Neural cell (in vitro differentiated cells): ENCODE data around the gene GYS2.

Experiments used
- CTCF ChIP-seq: fragments of 450-650 bp; IDR thresholded peaks from 2 replicates; pipeline ENCODE4 v1.5.1; 2014; ENCODE audit warnings: antibody characterized with exemption, mild to moderate bottlenecking, moderate library complexity; ENCODE audit not compliant: poor library complexity, severe bottlenecking
- EZH2 ChIP-seq: fragments of 200-600, 300-800 bp; shearing (Covaris generic), sonication (generic); IDR thresholded peaks from 2 replicates; pipeline ENCODE4 v1.6.1; 2014; ENCODE audit warnings: antibody characterized with exemption, low read length, borderline replicate concordance, mild to moderate bottlenecking; ENCODE audit not compliant: insufficient read depth, poor library complexity, severe bottlenecking

DNA sequence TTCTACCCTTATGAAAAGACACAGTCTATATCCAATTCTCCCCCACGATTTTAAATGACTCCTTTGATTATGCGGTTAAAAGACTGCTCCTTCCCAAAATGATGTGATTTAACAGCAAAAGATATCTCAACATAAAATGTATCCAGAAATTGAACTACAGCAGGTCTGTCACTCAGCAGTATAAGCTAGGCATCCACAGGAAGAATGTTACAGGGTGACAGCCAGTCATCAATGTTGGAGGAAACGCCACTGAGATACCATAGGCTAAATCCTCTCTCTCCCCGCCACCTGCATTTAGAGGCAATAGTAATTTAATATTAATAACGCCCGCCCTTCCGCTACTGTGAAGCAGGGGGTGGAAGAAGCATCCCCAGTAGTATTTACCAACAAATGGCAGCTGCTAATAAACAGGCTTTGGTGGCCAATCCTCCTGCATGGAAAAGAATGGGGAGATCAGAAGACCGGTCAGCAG lies 103.8 kb downstream of the GYS2 start:
- TF ChIP-seq EZH2 (no peak), CTCF (no peak)
